Lower leg skin (tissue), 3 donors: ENCODE measurements around the gene TM2D1.

ENCODE experiments used
- POLR2A ChIP-seq, 2 donors: fragments of 450-650 bp; IDR thresholded peaks; one replicate each; pipeline ENCODE4 v1.6.1; 2016 to 2017; ENCODE audit warnings: antibody characterized with exemption in 2 of 2, mild to moderate bottlenecking in 1 of 2, moderate library complexity in 1 of 2
- TF ChIP-seq, protein P1 (sequence below), 3 donors: fragments of 450-650 bp; IDR thresholded peaks; one replicate each; pipeline ENCODE4 v1.5.1; 2016; ENCODE audit warnings: antibody characterized with exemption in 3 of 3, mild to moderate bottlenecking in 3 of 3, moderate library complexity in 2 of 3

DNA sequence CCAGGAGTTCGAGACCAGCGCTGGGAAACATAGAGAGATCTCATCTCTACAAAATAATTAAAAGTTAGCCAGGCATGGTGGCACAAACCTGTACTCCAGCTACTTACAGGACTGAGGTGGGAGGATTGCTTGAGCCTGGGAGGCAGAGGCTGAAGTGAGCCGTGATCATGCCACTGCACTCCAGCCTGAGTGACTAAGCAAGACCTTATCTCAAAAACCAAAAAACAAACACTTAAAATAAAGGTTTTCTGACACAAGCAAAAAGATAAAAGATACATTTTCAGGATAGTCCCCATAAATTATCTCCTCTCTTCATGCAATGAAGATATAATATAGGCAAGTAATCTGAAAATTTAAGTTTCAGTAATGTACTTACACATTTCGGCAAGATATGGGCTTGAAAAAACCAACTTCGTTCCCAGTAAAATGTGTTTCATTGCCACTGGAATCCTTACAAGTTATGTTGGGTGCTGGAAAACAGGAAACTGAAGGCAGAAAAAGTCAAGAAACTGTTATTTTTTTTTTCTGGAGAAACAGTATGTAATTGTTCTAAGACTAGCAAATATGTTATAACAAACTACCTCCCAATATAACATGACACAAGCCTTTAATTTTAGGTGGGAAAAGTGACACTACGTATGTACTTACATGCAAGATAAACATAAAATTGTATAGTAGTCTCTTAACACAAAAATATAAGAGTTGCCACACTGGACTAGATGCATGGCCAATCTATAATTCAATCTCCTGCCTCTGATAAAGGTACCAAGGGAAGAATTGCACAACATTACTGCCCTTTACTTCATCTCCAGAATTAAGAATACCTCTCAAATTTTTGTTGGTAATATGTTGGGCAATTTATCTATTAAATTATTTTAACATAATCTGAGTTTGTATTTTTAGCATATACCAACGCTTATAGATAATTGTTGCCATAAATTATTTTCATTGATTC, 15.7 kb downstream of the TM2D1 start:
- TF ChIP-seq, protein P1, sequence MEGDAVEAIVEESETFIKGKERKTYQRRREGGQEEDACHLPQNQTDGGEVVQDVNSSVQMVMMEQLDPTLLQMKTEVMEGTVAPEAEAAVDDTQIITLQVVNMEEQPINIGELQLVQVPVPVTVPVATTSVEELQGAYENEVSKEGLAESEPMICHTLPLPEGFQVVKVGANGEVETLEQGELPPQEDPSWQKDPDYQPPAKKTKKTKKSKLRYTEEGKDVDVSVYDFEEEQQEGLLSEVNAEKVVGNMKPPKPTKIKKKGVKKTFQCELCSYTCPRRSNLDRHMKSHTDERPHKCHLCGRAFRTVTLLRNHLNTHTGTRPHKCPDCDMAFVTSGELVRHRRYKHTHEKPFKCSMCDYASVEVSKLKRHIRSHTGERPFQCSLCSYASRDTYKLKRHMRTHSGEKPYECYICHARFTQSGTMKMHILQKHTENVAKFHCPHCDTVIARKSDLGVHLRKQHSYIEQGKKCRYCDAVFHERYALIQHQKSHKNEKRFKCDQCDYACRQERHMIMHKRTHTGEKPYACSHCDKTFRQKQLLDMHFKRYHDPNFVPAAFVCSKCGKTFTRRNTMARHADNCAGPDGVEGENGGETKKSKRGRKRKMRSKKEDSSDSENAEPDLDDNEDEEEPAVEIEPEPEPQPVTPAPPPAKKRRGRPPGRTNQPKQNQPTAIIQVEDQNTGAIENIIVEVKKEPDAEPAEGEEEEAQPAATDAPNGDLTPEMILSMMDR (IDR thresholded peaks at IDR 0.05): no peak
- TF ChIP-seq POLR2A (IDR thresholded peaks at IDR 0.05): no peak
